Heart left ventricle (tissue), 13 donors: ENCODE data around the gene ANKRD9.

Source experiments
- CTCF ChIP-seq, 12 donors: fragments of 200-600 bp; sonication (generic) in 4 of 12; IDR thresholded peaks; one replicate each; pipeline versions ENCODE4 v1.5.0 to v1.8.0; 2018 to 2022; ENCODE audit warnings: antibody characterized with exemption in 12 of 12, mild to moderate bottlenecking in 5 of 12
- POLR2A ChIP-seq, 2 donors: fragments of 450-650 bp; IDR thresholded peaks; one replicate each; pipeline ENCODE4 v1.6.1; 2017; ENCODE audit warnings: antibody characterized with exemption in 2 of 2, mild to moderate bottlenecking in 2 of 2, moderate library complexity in 2 of 2
- donor health status: ischemic (EF 13 %, LVEDD 7.1; RV severe dilation, severe dysfunction).
- donor health status: DM: no; HTN: yes; CAD: no.
- donor health status: DM: no; HTN: no; CAD: no.
- donor health status: ischemic (EF 25% LVEDD 6.9; RV normal size, moderate dysfunction).
- donor health status: ischemic (EF 25% LVEDD 5.7; RV mildly dilated, moderate dysfunction).
- donor health status: ischemic (EF 35%, LVEDD 5.7; RV mildly dilated, moderate dysfunction).
- donor health status: nonischemic (EF 11% LVEDD 7.7; RV severe dilation, severe dysfunction).
- donor health status: DM: yes; HTN: yes; CAD: no.
- donor health status: PGD.
- donor health status: ischemic (EF 29% LVEDD 5.4; RV normal size, mild dysfunction).
- donor health status: nonischemic (EF 23%, LVEDD 6.1; RV moderate dilation, normal function).

- TF ChIP-seq CTCF (IDR thresholded peaks at IDR 0.05) (no peak), POLR2A (IDR thresholded peaks at IDR 0.05) (peak in 1 of 2 donors; percentile 29)
Observed at GRCh38 chr14:102500158-102500662, 9.4 kb downstream of the ANKRD9 start.
